GM23338 (cell line): ENCODE results near the gene RPS8.

Source experiments
- CTCF ChIP-seq, 2 experiments: fragments of 200-600 bp in 1 of 2; sonication (generic) in 1 of 2; conservative IDR thresholded peaks; 2 replicates each; pipeline versions ENCODE4 v1.5.1 to v1.6.1; 2016 to 2017; ENCODE audit warnings: antibody characterized with exemption in 2 of 2, low read depth in 2 of 2, mild to moderate bottlenecking in 2 of 2, moderate library complexity in 1 of 2
- EZH2 ChIP-seq: fragments of 200-600 bp; sonication (generic); IDR thresholded peaks from one replicate; pipeline ENCODE4 v1.8.0; 2017; ENCODE audit warnings: antibody characterized with exemption, mild to moderate bottlenecking, low read depth; ENCODE audit not compliant: unreplicated experiment
- JUNB ChIP-seq: IDR thresholded peaks from one replicate; pipeline ENCODE4 v1.6.1; 2016; ENCODE audit warnings: antibody characterized with exemption; ENCODE audit not compliant: unreplicated experiment
- POLR2AphosphoS5 ChIP-seq: IDR thresholded peaks from 2 replicates; pipeline ENCODE4 v1.6.1; 2016; ENCODE audit warnings: antibody characterized with exemption, low read depth
- STAT1 ChIP-seq: IDR thresholded peaks from one replicate; pipeline ENCODE4 v1.6.1; 2016; ENCODE audit warnings: antibody characterized with exemption; ENCODE audit not compliant: unreplicated experiment
- TF ChIP-seq, protein P1 (sequence below): IDR thresholded peaks from one replicate; pipeline ENCODE4 v1.6.1; 2018; ENCODE audit warnings: antibody characterized with exemption; ENCODE audit not compliant: unreplicated experiment

DNA sequence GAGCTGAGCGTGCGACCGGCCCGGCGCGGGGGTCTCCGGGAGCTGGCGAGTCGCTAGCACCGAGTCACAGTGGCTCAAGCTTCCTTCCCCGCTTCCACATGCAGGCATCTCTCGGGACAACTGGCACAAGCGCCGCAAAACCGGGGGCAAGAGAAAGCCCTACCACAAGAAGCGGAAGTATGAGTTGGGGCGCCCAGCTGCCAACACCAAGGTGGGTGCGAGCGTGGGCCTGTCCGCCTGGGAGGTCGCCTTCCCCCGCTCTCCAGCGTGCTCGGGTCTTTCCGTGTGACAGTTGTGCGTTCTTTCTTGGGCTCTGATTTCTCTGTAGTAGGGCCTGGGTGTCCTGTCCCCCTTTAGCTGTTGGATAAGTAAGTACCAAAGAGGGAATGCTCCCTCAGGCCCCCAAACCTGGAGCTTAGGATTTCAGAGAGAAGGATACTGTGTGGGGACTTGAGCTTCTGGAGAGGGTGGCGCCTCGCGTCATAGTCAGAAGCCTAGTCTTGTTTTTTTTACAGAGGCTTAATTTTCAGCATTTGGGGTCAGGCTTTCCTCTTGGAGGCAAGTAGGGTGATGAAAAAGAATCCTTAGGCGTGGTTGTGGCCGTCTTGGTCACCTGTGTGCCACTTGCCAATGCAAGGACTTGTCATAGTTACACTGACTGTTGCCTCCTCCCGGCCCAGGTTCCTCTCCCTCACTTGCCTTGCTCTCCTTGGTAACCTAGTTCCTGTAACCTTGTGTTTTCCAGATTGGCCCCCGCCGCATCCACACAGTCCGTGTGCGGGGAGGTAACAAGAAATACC is 790 bp downstream of the RPS8 start:
- no peak for TF ChIP-seq CTCF (conservative IDR thresholded peaks at IDR 0.05; ENCODE audit: low read depth in 2 of 2)
- TF ChIP-seq EZH2: no peak
- TF ChIP-seq, protein P1, sequence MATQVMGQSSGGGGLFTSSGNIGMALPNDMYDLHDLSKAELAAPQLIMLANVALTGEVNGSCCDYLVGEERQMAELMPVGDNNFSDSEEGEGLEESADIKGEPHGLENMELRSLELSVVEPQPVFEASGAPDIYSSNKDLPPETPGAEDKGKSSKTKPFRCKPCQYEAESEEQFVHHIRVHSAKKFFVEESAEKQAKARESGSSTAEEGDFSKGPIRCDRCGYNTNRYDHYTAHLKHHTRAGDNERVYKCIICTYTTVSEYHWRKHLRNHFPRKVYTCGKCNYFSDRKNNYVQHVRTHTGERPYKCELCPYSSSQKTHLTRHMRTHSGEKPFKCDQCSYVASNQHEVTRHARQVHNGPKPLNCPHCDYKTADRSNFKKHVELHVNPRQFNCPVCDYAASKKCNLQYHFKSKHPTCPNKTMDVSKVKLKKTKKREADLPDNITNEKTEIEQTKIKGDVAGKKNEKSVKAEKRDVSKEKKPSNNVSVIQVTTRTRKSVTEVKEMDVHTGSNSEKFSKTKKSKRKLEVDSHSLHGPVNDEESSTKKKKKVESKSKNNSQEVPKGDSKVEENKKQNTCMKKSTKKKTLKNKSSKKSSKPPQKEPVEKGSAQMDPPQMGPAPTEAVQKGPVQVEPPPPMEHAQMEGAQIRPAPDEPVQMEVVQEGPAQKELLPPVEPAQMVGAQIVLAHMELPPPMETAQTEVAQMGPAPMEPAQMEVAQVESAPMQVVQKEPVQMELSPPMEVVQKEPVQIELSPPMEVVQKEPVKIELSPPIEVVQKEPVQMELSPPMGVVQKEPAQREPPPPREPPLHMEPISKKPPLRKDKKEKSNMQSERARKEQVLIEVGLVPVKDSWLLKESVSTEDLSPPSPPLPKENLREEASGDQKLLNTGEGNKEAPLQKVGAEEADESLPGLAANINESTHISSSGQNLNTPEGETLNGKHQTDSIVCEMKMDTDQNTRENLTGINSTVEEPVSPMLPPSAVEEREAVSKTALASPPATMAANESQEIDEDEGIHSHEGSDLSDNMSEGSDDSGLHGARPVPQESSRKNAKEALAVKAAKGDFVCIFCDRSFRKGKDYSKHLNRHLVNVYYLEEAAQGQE: no peak
- no peak for TF ChIP-seq STAT1
- peak; percentile 18; the same call in 1 of the 2 replicates for TF ChIP-seq POLR2AphosphoS5
- TF ChIP-seq JUNB: no peak
